ENCODE data around the gene CXCL14.

The CXCL14 gene, protein sequence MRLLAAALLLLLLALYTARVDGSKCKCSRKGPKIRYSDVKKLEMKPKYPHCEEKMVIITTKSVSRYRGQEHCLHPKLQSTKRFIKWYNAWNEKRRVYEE

DNA sequence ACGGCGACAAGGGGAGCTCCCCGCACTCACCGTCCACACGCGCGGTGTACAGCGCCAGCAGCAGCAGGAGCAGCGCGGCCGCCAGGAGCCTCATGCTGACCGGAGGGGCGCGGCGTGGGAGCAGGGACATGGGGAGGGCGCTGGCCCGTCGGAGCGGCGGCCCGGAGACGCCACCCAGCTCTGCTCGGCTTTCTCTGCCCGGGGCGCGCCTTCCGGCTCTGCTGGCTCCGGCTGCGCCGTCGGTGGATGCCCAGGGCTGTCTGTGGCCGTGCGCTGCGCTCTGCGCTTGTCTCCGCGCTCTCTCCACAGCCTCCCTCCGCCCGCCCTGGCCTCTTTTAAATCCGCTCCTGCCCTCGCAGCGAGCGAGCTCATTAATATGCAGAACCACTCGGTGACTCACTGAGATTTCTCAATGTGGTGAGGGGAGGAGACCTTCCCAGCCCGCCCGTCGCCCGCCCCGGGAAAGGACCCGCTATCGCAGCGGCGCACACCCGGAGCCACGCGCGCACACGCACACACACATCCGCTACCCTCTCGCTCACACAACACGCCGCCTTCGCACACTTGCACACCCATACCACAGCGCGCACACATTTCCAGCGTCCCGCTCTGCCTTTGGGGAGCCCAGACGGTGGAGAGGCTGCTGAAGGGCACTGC is at the start of gene CXCL14:
Gene CXCL14, minus strand, starts transcription at position 307 of the 657 bp plus-strand sequence. Its CDS starts 213 bp downstream, at position 94.
- in situ Hi-C loops (cut with MboI; ENCODE audit: low sequenced_read_pairs): no loop called here

DNA sequence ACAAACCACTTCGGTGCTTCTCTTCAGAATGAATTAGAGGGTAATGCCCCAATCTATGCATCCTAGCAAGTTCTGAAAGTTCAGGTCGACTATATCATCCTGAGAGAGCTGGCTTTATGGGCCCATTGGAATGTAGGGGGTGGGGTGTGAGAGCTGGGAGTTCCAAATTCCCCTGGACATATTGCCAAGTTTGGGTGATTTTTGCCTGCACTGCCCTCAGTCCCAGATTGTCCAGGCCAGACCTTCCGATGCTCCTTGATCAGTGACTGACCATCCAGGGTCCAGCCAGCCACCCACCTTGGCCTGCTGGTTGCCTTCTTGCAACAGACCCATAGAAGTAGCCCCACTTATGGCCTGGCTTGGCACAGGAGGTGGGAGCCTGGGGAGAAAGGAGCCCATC is 47.8 kb upstream of the CXCL14 start:
- in situ Hi-C loops (cut with MboI; ENCODE audit: low sequenced_read_pairs): no loop called here

DNA sequence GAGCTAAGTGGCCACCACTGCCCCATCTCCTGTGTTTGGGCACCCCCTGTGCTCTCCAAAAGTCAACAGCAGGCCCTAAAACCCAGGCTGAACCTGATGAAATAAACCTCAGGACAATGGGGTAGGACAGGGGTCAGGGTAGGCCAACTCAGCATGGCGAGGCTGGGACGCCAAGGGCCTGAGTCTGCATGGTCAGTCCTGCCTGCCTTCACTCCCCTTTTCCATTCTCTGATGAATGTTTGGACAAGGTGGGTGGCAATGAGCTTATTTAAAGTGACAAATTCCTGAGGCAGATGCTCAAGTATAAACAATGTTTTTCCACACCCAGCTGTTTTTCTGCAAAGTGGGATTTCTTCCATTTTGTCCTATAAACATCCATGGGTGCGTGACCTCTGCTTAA is 47.2 kb upstream of the CXCL14 start:
- in situ Hi-C loops (cut with MboI; ENCODE audit: low sequenced_read_pairs): no loop called here

DNA sequence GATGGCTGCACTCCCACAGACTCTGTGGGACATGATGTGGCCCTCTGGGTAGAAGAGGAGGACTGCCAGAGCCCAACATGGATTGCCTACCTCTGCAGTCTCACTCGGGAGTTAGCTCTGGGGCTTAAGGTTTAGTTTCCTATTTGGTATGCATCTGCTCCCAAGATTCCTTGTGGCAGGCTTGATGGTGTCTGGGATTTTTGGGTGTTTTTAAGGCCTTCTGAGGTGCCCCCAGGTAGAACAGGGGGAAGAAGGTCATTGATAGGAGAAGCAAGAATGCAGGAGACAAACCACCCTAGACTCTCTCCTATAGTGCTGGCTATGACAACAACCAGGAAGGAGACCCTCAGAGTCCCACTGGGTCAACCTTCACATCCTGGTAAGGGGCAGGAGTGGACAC is 46.7 kb upstream of the CXCL14 start:
- in situ Hi-C loops (cut with MboI; ENCODE audit: low sequenced_read_pairs): no loop called here

DNA sequence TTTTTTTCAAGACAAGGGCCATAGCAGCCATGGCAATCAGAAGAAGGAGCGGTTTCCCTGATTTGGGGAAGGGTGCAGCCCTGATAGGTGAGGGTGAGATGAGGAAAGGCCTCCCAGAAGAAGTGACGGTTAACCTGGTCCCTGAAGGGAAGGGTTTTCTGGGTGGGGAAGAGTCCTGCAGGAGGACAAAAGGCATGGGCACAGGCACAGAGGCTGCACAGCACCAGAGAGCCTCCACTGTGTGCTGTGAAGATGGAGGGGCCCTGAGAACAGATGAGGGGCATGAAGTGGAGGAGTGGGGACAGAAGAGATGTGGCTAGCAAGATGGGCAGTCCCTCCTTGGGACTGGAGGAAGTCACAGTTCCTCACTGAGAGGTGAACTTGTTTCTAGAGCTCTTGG is 46.3 kb upstream of the CXCL14 start:
- in situ Hi-C loops (cut with MboI; ENCODE audit: low sequenced_read_pairs): no loop called here

DNA sequence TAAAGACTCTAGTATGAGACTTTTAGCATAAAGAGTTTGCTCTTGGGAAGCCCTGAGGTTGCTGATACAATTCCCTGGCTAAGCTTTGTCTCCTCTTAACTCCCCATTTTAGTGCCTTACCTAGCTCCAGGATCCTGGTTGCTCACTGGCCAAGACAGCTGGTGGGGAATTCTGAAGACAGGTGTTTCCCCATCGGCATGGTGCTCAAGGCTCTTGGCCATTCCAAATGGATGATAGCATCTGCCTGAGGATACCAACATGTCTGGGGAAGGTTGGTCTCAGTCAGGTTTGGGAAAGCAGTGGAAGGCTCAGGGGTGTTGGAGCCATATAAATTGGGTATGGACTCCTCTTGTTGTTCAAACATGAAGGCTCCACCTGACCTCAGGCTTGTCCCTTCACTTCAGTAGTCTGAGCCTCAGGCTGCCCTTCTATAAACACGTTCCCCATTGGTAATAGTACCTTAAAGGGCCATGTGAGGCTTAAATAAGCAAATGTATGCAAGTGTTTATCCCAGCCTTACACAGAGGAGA is 44.5 kb upstream of the CXCL14 start:
- in situ Hi-C loops (cut with MboI; ENCODE audit: low sequenced_read_pairs): no loop called here

DNA sequence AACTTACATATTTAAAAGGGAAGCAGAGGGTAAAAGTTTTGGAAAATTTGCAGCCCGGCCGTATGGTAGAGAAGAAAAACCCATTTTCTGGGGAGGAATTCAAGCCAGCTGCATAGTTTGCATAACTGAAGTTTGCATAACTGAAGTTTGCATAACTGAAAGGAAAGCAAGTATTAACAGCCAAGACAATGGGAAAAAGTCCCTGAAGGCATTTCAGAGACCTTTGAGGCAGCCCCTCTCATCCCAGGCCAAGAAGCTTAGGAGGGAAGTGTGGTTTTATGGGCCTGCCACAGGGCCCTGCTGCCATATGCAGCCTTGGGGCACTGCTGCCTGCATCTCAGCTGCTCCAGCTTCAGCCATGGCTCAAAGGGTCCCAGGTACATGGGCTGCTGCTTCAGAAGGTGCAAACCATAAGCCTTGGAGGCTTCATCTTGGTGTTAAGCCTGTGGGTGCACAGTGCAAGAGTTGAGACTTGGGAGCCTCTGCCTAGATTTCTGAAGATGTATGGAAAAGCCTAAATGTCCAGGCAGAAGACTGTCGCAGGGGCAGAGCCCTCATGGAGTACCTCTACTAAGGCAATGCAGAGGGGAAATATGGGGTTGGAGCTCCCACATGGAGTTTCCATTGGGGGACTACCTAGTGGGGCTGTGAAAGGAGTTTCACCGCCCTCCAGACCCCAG is 36.9 kb upstream of the CXCL14 start:
- in situ Hi-C loops (cut with MboI; ENCODE audit: low sequenced_read_pairs): no loop called here

DNA sequence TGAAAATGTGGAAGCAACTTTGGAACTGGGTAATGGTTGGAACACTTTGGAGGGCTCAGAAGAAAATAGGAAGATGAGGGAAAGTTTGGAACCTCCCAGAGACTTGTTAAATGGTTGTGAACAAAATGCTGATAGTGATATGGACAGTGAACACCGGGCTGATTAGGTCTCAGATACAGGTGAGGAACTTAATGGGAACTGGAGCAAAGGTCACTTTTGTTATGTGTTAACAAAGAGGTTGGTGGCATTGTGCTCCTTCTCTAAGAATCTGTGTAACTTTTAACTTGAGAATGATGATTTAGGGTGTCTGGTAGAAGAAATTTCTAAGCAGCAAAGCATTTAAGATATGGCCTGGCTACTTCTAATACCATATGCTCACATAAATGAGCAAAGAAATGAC is 36.4 kb upstream of the CXCL14 start:
- in situ Hi-C loops (cut with MboI; ENCODE audit: low sequenced_read_pairs): no loop called here

DNA sequence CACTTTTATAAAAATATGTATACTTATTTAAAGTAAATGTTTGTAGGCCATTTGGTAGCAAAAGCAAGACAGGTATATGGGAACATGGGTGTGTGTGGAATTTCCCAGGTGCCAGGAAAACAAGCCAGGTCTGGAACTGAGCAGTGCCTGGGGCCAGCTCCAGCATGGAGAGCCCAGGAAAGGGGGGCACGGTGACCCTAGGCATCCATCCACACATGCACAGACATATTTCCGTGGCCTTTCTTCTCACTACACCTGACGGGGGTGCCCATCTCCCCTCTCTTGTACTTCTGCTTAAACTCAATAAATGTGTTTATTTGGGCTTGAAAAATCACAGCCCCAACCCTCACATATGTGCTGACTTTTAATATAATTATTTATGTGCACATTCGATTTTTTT is 31.2 kb upstream of the CXCL14 start:
- in situ Hi-C loops (cut with MboI; ENCODE audit: low sequenced_read_pairs): no loop called here

DNA sequence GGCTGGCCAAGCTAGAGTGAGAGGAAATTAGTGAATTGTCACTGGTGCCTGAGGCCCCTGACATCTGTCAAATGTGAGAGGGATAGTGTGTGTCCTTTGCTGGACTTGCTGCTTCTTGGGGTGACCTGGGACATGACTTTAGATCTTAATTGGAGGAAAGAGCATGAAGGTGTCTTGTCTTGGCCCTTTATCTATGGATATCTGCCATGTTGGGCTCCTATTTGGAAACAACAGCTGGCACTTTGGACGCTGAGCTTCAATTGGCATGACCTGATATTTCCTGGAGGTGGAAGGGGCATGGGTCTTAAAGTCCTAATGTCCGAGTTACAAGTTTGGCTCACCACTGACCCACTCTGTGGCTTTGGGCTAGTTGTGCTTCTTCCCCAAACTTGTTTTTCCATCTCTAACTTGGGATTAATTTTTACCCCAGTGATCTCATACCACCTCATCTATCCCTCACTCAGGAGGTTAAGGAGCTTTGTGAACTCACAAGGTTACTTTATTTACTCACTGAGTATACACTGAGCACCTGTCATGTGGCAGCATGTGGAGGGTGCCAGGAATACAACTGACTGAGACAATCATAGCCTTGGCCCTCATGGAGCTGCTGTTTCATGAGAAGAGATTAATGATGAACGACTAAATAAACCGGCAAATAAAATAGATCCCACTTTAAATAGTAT is 30.1 kb upstream of the CXCL14 start:
- in situ Hi-C loops (cut with MboI; ENCODE audit: low sequenced_read_pairs): no loop called here

DNA sequence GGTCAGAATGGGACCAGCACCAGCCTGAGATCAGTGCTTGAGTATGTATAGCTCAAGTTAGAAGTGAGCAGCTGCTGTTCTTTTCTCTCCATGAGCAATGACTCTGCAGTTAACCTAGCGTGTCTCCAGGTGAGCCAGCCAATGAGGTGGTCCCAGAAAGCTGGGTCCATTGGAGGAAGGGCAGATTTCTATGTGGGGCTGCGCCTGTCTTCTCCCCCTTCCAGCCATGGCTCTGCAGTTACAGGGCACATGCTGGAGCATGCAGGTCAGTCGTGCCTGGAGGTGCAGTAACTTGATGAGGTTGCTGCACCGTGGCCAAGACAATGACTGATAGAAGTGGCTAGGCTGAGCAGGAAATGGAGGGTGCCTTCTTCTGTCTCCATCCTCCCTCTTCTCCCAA is 29.6 kb upstream of the CXCL14 start:
- in situ Hi-C loops (cut with MboI; ENCODE audit: low sequenced_read_pairs): no loop called here

DNA sequence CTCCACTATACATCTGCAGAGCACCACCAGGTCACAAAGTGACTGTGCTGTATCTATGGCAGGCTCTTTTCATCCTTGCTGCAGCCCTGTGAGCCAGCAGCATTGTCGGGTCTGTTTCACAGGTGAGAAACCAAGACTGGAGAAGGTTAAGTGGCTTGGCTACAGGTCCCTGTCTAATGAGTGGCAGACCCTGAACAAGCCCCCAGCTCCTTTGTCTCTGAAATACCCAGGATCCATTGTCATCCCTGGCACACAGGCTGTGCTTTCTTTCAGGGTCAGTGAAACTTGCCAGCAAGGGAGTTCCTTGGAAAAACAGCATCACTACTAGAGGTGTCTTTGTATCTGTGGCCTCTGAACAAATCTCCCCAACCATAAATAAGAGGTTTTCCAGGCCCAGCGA is 27.6 kb upstream of the CXCL14 start:
- in situ Hi-C loops (cut with MboI; ENCODE audit: low sequenced_read_pairs): no loop called here

DNA sequence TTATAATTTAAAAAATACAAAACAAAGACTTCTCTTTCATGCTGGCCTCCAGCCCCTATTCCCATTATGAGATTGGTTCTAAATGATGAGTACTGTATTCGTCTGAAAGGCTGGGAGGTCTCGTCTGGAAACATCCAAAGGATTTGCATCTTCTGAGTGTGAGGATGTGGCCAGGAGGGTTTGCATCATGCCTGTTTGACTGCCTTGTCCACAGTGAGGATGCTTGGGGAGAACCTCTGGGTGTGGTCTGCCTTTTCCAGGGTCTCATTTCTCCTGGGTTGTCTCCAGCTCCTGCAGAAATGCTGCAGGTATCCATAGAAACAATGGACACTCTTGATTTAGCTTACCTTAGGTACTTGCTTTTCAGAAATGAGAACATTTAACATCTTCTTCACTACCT is 26.4 kb upstream of the CXCL14 start:
- in situ Hi-C loops (cut with MboI; ENCODE audit: low sequenced_read_pairs): no loop called here

DNA sequence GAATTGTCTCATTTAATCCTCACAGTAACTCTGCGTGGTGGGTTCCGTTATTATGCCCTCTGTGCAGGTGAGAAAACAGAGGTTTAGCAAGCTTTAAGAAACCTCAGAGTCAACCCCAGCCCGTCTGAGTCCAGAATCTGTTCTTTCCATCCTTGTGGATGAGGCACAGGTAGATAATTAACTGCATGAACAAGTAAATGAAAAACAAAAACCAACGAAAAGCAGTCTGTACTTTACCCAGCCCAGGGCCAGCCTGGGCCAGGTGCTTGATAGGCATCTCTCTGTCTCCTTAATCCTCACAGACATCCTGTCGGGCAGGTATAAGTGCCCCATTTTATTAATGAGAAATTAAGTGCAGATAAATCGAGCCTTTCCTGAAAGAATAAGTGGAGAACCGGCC is 25.3 kb upstream of the CXCL14 start:
- in situ Hi-C loops (cut with MboI; ENCODE audit: low sequenced_read_pairs): no loop called here

DNA sequence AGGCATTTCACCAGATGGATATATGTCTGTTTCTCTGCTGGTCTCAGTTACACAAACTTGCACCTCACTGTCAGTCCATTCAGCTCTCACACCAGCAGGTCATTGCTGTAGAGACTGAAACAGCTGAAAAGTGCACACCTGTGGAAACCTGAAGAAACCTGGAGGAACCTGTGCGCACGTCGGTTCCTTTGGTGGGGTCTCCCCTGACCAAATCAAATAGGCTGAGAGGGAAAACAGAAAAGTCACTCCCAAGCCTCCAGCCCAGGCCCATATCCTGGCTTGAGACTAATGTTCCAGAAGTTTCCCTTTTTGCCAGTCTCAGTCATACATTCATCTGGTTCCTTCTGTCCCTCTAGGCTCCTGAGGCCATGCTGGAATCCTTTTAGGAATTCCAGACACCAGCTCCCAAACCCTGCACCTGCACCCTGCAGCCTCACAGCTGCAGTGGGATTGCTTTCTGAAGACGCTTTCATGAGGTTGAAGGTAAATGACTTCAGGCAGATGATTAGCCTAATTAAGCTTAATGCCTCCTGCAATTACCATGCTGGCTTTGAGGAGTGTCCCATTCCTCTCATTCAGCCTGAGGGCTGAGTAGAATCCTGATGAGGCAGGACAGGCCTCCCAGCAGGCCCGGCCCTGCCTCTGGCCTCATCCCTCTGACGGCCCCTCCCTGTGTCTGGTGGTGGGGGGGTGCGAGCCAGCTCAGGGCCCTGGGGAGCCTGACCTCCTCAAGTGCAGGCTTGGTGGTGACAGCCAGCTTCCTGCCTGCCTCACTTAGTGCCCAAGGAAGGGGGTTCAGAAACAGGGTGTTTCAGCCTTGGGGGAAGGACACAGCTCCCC is 24.3 kb upstream of the CXCL14 start:
- in situ Hi-C loops (cut with MboI; ENCODE audit: low sequenced_read_pairs): no loop called here

DNA sequence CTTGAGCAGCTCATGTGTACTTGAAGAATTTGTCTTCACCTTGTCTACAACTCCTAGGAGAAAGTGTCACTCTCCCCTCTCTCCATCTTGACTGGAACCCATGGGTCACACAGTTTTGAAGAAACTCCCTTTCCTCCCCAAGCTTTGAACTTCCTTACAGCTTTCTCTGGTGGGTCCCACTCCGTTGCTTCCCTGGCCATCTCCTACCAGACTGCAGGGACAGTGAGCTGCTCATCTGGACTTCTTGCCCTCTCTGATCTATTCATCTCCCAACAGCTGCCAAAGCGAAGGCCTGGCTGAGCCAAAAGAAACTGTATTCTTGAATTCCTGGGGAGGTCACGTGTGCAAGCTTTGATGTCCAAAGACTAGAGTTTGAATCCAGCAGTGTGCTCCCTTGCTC is 22.7 kb upstream of the CXCL14 start:
- in situ Hi-C loops (cut with MboI; ENCODE audit: low sequenced_read_pairs): no loop called here

DNA sequence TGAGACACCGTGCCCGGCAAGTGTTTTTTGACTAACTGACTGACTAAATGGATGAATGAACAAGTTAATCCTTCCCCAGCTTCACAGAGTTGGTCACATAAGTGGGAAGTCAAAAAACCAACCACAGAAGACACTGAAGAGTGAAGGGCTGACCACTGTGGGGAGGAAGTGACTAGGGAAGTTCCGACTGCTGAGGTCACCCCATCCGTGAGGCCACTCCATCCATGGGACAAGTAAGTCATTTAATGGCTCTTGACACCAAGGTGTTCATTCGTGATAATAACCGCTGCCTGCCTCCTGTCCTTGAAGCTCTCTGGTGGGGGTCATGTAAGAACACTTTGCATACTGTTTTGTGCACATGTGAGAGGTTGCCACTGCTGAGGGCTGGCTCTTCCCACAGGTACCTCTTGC is 22.2 kb upstream of the CXCL14 start:
- in situ Hi-C loops (cut with MboI; ENCODE audit: low sequenced_read_pairs): no loop called here

DNA sequence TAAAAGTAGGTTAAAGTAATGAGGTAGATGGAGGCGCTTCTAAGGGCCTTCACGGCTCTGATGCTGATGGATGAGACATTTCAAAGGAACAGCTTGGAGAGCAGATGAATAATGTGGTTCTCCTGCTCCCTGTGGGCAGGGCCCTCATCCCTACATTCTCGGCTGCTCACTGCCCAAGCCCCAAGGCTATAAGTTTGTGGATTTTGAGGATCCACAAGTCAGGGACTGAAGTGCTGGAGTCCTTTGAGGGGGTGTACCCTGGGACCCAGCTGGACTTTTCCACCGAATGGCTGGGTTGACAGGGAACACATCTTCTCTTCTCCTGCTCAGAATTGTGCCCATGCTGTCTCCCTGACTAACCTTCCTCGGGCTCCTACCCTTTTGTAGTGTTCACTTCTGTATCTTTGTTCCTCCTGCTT is 21.4 kb upstream of the CXCL14 start:
- in situ Hi-C loops (cut with MboI; ENCODE audit: low sequenced_read_pairs): no loop called here

DNA sequence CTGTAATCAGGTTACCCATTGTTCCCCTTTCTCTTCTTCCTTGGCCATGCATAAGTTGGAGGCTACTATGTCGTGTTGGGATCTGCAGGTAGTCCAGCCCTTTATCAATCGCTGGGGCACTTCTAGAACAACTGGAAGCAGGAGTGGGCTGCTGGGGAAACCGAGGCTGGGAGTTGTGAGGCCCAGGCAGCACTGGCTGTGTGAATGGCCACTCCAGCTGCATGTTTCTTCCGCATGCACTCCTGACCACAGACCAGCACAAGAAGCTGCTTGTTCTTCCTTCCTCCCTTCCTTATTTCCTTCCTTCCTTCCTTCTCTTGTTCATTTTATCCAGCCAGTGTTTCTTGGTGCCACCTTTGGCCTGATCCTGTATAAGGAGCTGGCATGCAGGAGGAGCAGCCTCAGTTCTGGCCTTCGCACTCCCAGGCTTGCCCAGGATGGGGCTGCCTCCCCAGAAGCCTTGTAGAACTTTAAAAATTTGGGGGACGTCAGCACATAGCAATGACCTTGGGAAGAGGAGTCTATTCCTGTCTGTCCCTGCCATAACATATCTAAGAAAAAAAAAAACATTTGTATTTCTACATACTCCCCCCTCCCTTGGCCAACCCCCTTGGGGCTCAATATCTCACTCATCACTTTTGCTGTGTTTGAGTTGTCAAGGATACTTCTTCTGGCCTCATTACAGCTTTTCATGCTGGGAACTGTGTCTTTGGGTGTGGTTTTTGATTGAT is 20.8 kb upstream of the CXCL14 start:
- in situ Hi-C loops (cut with MboI; ENCODE audit: low sequenced_read_pairs): no loop called here

DNA sequence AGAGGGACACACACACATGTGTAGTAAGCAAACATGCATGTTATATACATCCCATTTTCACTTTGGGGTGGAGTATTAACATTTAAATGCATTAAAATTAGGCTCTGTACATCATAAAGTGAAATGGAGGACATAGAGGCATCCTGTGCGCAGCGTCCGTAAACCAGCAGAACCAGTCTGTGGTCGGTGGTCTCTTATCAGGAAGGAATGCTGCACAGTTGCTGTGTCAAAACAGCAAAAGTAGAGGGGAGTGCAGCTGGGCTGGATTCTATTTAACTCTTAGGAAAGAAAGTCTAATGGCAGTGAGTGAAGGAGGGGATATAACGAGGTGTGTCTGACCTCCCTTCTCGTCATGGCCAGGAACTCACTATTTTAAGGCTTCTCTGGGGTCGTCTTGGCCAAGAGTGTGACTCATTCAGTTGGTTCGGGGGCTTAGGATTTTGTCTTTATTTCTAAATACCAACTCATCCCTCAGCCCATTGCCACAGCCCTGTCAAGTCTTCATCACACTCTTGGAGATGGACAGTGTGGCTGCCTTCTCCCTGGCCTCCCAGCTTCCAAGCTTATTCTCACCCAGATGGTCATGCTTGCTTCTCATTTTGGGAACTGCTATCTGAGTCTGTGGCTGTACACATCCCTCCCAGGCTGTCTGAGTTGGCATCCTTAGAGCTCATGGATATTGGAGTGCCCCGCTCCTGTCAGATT is 20.1 kb upstream of the CXCL14 start:
- in situ Hi-C loops (cut with MboI; ENCODE audit: low sequenced_read_pairs): no loop called here

Measured in HL-60/S4 treated with phorbol 12-myristate 13-acetate at 8.2 ng/mL for 4 days and 3 days (cell line).